Activated naive CD4-positive, alpha-beta T cell (primary cell): ENCODE results near the gene DLG3.

Experiments used
- DNase-seq, 4 experiments: peaks; one replicate each; lab custom pipeline; 2025; lab: John Stamatoyannopoulos, UW

DLG3 gene

GRCh38 chrX:70437921-70438665 is 6.5 kb upstream of the DLG3 start:
- no peak for DNase-seq

GRCh38 chrX:70439016-70439415 is 5.6 kb upstream of the DLG3 start:
- no peak for DNase-seq

- DNase-seq = no peak
Measured at GRCh38 chrX:70442224-70442623, 2.4 kb upstream of the DLG3 start.

GRCh38 chrX:70444946-70445656 is 466 bp downstream of the DLG3 start:
- peak in 1 of 4 experiments; percentile 2 for DNase-seq

GRCh38 chrX:70445951-70446350 is 1.3 kb downstream of the DLG3 start:
- DNase-seq = no peak

- no peak for DNase-seq
Measured at GRCh38 chrX:70446380-70447350, 2.0 kb downstream of the DLG3 start.

- no peak for DNase-seq
Measured at GRCh38 chrX:70449457-70449966, 4.9 kb downstream of the DLG3 start.

GRCh38 chrX:70452143-70452733 is 7.6 kb downstream of the DLG3 start:
- peak in 3 of 4 experiments; percentile 19 to 25 (median 21) for DNase-seq

- no peak for DNase-seq
Measured at GRCh38 chrX:70453024-70453618, 8.5 kb downstream of the DLG3 start.

GRCh38 chrX:70454441-70455365 is 10.1 kb downstream of the DLG3 start:
- peak in 3 of 4 experiments; percentile 3 to 48 (median 19) for DNase-seq

- no peak for DNase-seq
Measured at GRCh38 chrX:70455366-70456202, 10.9 kb downstream of the DLG3 start.

GRCh38 chrX:70456256-70456655 is 11.6 kb downstream of the DLG3 start:
- DNase-seq = no peak

- DNase-seq = no peak
Measured at GRCh38 chrX:70461026-70461425, 16.4 kb downstream of the DLG3 start.

GRCh38 chrX:70464051-70464450 is 19.4 kb downstream of the DLG3 start:
- DNase-seq = no peak

GRCh38 chrX:70466968-70467367 is 22.3 kb downstream of the DLG3 start:
- no peak for DNase-seq

GRCh38 chrX:70468709-70469108 is 24.1 kb downstream of the DLG3 start:
- no peak for DNase-seq

- no peak for DNase-seq
Measured at GRCh38 chrX:70470850-70471289, 26.2 kb downstream of the DLG3 start.

- DNase-seq = no peak
Measured at GRCh38 chrX:70476166-70476933, 31.7 kb downstream of the DLG3 start.
